SU-DHL-6 (cell line): ENCODE results near the gene PICALM.

Experiments
- CTCF ChIP-seq: fragments of 200-600 bp; sonication (generic); IDR thresholded peaks from one replicate; pipeline ENCODE4 v1.5.1; 2017; ENCODE audit warnings: antibody characterized with exemption, mild to moderate bottlenecking, low read length, moderate library complexity; ENCODE audit not compliant: insufficient read depth, poor library complexity, severe bottlenecking
- EZH2phosphoT487 ChIP-seq: fragments of 200-600 bp; sonication (generic), shearing (Covaris generic); conservative IDR thresholded peaks from 2 replicates; pipeline ENCODE4 v1.6.1; 2018; ENCODE audit warnings: mild to moderate bottlenecking, antibody characterized with exemption, low read length, moderate library complexity, mixed read lengths

- TF ChIP-seq CTCF, result no peak
- TF ChIP-seq EZH2phosphoT487, result no peak
Observed at GRCh38 chr11:86052693-86053641, 15.9 kb downstream of the PICALM start.
